HG03025 (cell line): ENCODE results near the gene SUGP2.

Source experiments
- ATAC-seq: cut with Tn5 transposase; IDR thresholded peaks from one replicate; pipeline ENCODE4 v1.9.1; 2021; ENCODE audit warnings: mild to moderate bottlenecking, moderate library complexity; ENCODE audit not compliant: unreplicated experiment, low FRiP score

Gene SUGP2

GRCh38 chr19:19059837-19060611, 26.7 kb upstream of the SUGP2 start:
- no peak for ATAC-seq

- ATAC-seq = no peak
Measured at GRCh38 chr19:19059018-19059836, 25.9 kb upstream of the SUGP2 start.

- ATAC-seq = no peak
Measured at GRCh38 chr19:19057720-19058119, 24.4 kb upstream of the SUGP2 start.

- ATAC-seq = no peak
Measured at GRCh38 chr19:19057317-19057716, 24.0 kb upstream of the SUGP2 start.

- no peak for ATAC-seq
Measured at GRCh38 chr19:19056636-19057275, 23.4 kb upstream of the SUGP2 start.

- ATAC-seq = no peak
Measured at GRCh38 chr19:19055701-19056100, 22.4 kb upstream of the SUGP2 start.

- no peak for ATAC-seq
Measured at GRCh38 chr19:19054939-19055440, 21.7 kb upstream of the SUGP2 start.

GRCh38 chr19:19054315-19054938, 21.1 kb upstream of the SUGP2 start:
- no peak for ATAC-seq

- no peak for ATAC-seq
Measured at GRCh38 chr19:19053508-19054314, 20.4 kb upstream of the SUGP2 start.

GRCh38 chr19:19052921-19053320, 19.6 kb upstream of the SUGP2 start:
- ATAC-seq = no peak

- ATAC-seq = no peak
Measured at GRCh38 chr19:19051478-19052213, 18.3 kb upstream of the SUGP2 start.

GRCh38 chr19:19050731-19051130, 17.4 kb upstream of the SUGP2 start:
- ATAC-seq = no peak

- ATAC-seq = no peak
Measured at GRCh38 chr19:19050104-19050503, 16.8 kb upstream of the SUGP2 start.

GRCh38 chr19:19049406-19049805, 16.1 kb upstream of the SUGP2 start:
- no peak for ATAC-seq

GRCh38 chr19:19043881-19044280, 10.6 kb upstream of the SUGP2 start:
- no peak for ATAC-seq

- ATAC-seq = no peak
Measured at GRCh38 chr19:19043481-19043880, 10.2 kb upstream of the SUGP2 start.

GRCh38 chr19:19042732-19043280, 9.5 kb upstream of the SUGP2 start:
- no peak for ATAC-seq

GRCh38 chr19:19040417-19040816, 7.1 kb upstream of the SUGP2 start:
- ATAC-seq = no peak

GRCh38 chr19:19039901-19040300, 6.6 kb upstream of the SUGP2 start:
- no peak for ATAC-seq
